GM21619 (cell line): ENCODE data around the gene NCOA7.
"Not testable (repeated sequence)": the region's sequence is repeated elsewhere in the genome, so short reads cannot be mapped to it uniquely, and the experiment has no call there.

Source experiments
- ATAC-seq: cut with Tn5 transposase; IDR thresholded peaks from one replicate; pipeline ENCODE4 v1.9.1; 2021; ENCODE audit not compliant: unreplicated experiment

The NCOA7 gene

GRCh38 chr6:125866433-125866832 lies 75.7 kb downstream of the NCOA7 start:
- no peak for ATAC-seq

- no peak for ATAC-seq
Observed at GRCh38 chr6:125867483-125867942, 76.8 kb downstream of the NCOA7 start.

DNA sequence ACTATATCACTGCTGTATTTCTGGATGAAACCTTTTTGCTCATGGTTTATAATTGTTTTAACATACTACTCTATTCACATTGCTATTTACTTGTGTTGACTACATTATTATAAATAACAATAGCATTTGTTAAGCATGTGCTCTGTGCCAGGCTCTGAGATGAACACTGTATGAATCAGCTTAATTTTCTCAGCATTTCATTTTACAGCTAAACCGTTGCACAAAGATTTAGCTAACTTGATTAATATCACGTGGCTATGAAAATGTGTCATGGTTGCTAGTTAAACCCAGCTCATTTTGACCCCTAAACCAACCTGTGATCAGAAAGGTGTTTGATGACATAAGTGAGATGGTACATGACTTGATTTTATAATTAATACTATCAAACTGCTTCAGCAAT lies 77.5 kb downstream of the NCOA7 start:
- ATAC-seq, result no peak

GRCh38 chr6:125868678-125869395 lies 78.1 kb downstream of the NCOA7 start:
- no peak for ATAC-seq

GRCh38 chr6:125869427-125869826 lies 78.7 kb downstream of the NCOA7 start:
- no peak for ATAC-seq

DNA sequence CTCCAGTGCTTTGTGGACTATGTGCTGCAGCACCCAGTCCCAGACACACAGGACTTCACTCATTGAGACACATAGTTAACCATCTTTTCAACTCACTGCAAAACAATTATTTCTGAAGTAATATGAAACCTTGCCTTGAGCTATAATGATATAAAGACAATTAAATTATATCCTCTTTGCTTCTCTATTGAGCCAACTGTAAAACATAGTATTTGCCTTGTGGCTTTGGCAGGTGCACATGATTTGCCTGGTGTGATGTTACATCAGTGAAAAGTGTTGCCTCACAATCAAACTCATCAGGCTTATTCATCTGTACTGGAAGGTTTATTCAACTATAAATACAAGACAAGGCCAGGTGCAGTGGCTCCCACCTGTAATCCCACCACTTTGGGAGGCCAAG lies 80.6 kb downstream of the NCOA7 start:
- ATAC-seq, result no peak

DNA sequence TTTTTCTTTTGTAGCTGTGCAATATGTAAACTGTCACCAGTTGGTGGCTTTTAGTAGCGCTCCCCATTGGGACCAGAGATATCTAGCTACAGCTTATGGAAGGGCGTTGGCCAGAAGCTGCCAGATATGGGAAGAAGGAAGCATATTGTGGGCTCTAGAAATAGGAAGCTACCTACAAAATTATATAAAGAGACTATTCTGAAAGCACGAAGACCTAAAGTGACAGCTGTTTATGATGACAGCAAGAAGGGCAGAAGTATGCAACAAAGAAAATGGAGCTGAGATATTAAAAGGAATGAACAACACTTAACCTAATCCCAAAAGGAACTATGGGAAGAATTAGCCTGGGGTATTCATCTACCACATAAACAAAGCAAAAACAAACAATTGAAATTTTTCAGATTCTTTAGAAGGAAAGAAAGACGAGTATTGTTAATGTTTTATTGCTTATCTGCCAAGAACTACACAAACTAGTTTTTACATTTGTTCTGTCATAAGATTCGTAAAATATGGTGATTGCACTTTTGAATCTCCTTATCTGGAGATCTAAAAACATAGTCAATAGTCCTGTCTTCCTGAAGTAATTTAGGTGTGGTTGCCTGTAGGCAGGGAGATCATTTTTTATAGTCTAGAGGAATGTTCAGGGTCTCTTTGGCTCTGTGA lies 81.6 kb downstream of the NCOA7 start:
- no peak for ATAC-seq

DNA sequence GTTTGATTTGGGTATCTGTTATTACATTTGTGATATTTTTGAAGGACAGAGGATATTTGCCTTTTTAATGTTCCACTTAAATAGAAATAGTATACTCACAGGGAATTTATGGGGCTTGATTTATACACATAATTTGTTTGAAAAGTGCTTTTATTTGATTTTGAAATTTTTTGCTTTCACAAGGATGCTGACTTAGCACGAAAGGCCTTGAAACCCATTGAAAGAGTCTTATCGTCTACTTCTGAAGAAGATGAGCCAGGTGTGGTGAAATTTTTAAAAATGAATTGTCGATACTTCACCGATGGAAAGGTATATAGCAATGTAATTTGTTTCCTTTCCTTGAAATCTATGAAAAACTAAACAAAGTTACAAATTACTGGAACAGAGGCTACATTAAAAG lies 91.5 kb downstream of the NCOA7 start:
- no peak for ATAC-seq

GRCh38 chr6:125884634-125885371 lies 94.0 kb downstream of the NCOA7 start:
- no peak for ATAC-seq

- ATAC-seq, result no peak
Observed at GRCh38 chr6:125886021-125886420, 95.3 kb downstream of the NCOA7 start.

- no peak for ATAC-seq
Observed at GRCh38 chr6:125886914-125887313, 96.2 kb downstream of the NCOA7 start.

DNA sequence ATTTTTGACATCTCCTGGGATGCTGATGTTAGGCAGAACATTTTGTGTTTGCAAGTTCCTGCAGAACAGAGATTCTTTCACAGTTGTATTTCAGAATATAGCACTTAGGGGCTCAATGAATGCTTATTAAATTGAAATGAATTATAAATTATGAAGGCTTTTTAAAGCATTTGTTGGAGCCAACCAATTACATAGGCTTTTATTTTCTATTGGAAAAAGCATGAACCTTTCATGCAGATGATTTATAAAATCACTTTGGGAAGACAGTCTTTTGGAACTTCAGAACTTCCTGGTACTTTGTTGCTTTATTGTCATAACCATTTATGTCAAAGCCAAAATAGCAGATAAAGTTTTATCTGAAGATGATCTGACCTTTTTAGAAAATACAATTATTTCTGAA lies 96.6 kb downstream of the NCOA7 start:
- no peak for ATAC-seq

DNA sequence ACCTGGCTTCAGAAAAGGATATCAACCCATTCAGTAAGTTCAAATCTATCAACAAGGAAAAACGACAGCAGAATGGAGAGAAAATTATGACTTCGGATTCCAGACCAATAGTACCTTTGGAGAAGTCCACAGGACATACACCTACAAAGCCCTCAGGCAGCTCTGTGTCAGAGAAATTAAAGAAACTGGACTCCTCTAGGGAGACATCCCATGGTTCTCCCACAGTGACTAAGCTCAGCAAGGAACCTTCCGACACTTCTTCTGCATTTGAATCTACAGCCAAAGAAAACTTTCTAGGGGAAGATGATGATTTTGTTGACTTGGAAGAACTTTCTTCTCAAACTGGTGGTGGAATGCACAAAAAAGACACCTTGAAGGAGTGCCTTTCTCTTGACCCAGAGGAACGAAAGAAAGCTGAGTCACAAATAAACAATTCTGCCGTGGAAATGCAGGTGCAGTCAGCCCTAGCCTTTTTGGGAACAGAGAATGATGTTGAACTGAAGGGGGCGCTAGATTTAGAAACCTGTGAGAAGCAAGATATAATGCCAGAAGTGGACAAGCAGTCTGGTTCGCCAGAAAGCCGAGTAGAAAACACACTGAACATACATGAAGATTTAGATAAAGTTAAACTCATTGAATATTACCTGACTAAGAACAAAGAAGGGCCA lies 98.4 kb downstream of the NCOA7 start:
- no peak for ATAC-seq

DNA sequence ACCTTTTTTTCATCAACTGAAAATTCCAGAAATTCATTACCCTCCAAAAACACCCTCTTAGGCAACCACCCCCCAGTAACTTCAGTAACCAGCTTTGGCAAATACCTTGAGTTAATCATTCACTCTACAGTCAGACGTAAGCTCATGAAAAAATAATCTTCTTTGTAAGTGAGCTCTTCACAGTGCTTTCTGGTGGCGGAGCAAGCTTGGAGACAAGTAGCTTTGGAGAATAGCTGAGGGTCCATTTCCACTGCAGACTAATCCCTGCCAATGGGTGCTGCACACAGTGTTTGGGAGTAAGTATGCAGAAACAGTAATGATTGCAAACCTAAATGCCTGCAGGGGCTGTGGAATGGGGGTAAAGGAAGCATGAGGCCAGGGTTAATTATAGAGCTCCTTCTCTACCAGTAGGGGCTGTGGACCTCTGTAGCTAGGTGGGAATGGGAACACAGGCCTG lies 109.0 kb downstream of the NCOA7 start:
- no peak for ATAC-seq

DNA sequence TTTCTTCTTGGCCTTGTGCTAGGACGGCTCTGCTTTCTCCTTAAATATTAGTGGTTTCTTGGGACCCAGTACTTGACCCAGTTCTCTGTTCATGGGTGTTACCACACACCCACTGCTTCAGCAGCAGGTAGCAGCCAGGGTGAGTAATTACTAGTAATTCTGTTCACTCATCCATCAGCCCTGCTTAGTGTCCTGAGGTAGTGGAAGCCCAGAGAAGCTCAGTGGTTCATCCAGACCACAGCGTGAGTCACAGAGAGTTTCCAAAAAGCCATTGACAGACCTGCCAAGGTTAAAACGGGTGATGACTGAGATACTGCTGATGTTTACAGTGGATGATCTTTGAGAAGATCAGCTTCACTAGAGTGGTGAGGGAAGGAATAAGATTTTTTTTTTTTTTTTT lies 114.1 kb downstream of the NCOA7 start:
- peak; percentile 74 for ATAC-seq

DNA sequence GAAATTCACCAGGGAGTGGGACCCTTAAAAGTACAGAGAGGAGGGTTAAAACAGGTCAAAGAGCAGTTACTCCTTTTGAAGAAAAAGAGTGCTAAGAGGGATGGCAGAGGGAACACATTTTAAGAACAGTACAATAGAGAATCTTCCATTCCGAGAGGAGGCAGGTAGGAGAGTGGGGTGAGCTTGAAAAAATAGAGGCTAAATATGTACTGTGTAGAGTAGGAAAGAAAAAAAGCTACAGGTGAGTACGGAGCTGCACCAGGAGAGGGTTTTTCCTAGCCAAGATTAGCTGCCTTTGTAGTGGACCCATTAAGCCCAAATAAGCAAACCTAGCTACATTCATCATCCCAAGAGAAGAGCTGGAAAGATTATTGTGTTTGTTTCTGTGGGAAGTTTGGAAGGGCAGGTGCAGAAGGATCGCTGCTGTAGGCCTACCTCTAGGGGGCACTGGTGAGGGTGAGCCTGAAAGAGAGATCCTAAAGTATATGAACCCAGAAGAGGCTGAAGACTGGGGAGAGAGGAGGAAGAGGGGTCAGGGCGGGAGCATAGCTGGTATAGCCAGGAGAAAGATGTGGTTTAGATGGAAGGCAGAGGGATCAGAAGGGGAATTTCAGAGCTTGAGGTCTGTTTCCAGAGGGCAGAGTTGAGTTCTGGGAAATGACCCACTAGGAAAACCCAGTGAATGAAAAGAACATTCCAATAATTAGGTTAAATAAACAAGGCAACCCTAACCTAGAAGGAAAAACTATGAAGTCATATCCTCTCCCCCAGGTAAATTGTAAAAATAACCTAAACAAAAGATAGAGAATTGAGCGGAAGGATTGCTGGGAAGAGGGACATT lies 115.6 kb downstream of the NCOA7 start:
- ATAC-seq, result no peak

- ATAC-seq, result peak; percentile 98
Observed at GRCh38 chr6:125910527-125910926, 119.8 kb downstream of the NCOA7 start.

- not testable (repeated sequence) for ATAC-seq
Observed at GRCh38 chr6:125911051-125911451, 120.3 kb downstream of the NCOA7 start.

DNA sequence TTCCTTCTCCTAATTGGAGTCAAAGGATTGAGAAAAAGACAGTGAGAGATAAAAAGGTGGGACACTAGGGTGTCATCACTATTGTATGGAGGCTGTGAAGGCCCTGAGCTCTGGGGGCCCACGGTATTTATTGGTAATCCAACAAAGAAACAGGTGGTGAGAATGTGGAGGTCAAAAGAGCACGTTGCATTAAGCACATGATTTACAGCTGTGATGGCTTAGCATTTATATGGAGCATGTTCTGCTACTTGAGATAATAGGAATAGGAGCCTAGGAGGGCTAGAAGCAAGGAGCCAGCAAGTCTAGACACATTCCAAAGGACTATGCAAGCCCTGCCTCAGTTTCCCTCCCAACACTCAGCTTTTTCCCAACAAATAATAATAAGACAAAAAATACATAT lies 121.7 kb downstream of the NCOA7 start:
- ATAC-seq, result not testable (repeated sequence)

GRCh38 chr6:125913145-125913544 lies 122.4 kb downstream of the NCOA7 start:
- no peak for ATAC-seq
